CD8-positive, alpha-beta memory T cell (primary cell): ENCODE data around the gene EMID1. TPM values are rescaled to one million over a fixed set of nuclear protein-coding genes. Genes with fewer than 3 reads are reported as not detected.

Experiments
- CTCF ChIA-PET: fragments of 350-600 bp; sonication (Branson Sonifier 250); formaldehyde crosslinking; loops from one replicate; lab custom pipeline; 2021; ENCODE audit warnings: antibody characterized with exemption; lab: Charles Lee
- POLR2A ChIA-PET: fragments of 350-600 bp; sonication (Branson Sonifier 250); formaldehyde crosslinking; loops from one replicate; lab custom pipeline; 2021; ENCODE audit warnings: antibody characterized with exemption; lab: Charles Lee
- DNase-seq, 5 donors: peaks; one replicate each; pipeline versions ENCODE4 v3.0.0 to v3.0.0-alpha.2; 2020 to 2022; ENCODE audit warnings: mixed read lengths in 1 of 5
- H3K27ac ChIP-seq: one replicate; pipeline ENCODE4 v1.7.0; 2013; ENCODE audit warnings: low read depth, mild to moderate bottlenecking, low read length, moderate library complexity
- H3K27me3 ChIP-seq: 2 replicates; pipeline ENCODE4 v1.7.0; 2013; ENCODE audit warnings: low read length, mild to moderate bottlenecking; ENCODE audit not compliant: insufficient read depth, poor library complexity, severe bottlenecking
- H3K36me3 ChIP-seq: 2 replicates; pipeline ENCODE4 v1.7.0; 2013; ENCODE audit warnings: mild to moderate bottlenecking, low read length, moderate library complexity; ENCODE audit not compliant: insufficient read depth
- H3K4me1 ChIP-seq: 2 replicates; pipeline ENCODE4 v1.7.0; 2013; ENCODE audit warnings: mild to moderate bottlenecking, low read length, moderate library complexity; ENCODE audit not compliant: insufficient read depth
- H3K4me3 ChIP-seq: 2 replicates; pipeline ENCODE4 v1.7.0; 2013; ENCODE audit warnings: mild to moderate bottlenecking, low read length
- H3K9me3 ChIP-seq: 2 replicates; pipeline ENCODE4 v1.7.0; 2013; ENCODE audit warnings: mild to moderate bottlenecking, low read length
- H3K27ac Mint-ChIP-seq, 8 donors: one replicate each; pipeline ENCODE4 v1.8.0; 2020 to 2021; ENCODE audit warnings: mixed read lengths in 8 of 8, mild to moderate bottlenecking in 6 of 8, inconsistent platforms in 3 of 8, moderate library complexity in 3 of 8
- H3K27me3 Mint-ChIP-seq, 2 donors: one replicate each; pipeline ENCODE4 v1.8.0; 2020 to 2021; ENCODE audit warnings: mixed read lengths in 2 of 2, mild to moderate bottlenecking in 1 of 2, moderate library complexity in 1 of 2
- H3K36me3 Mint-ChIP-seq, 3 donors: one replicate each; pipeline ENCODE4 v1.8.0; 2020 to 2021; ENCODE audit warnings: mixed read lengths in 3 of 3, inconsistent platforms in 1 of 3, mild to moderate bottlenecking in 1 of 3
- H3K4me1 Mint-ChIP-seq, 3 donors: one replicate each; pipeline ENCODE4 v1.8.0; 2020 to 2021; ENCODE audit warnings: mixed read lengths in 3 of 3, inconsistent platforms in 1 of 3, mild to moderate bottlenecking in 1 of 3
- H3K4me3 Mint-ChIP-seq, 7 donors: one replicate each; pipeline ENCODE4 v1.8.0; 2020 to 2021; ENCODE audit warnings: mixed read lengths in 7 of 7, mild to moderate bottlenecking in 6 of 7, moderate library complexity in 4 of 7, inconsistent platforms in 2 of 7
- H3K9me3 Mint-ChIP-seq, 5 donors: one replicate each; pipeline ENCODE4 v1.8.0; 2020 to 2022; ENCODE audit warnings: mixed read lengths in 5 of 5, mild to moderate bottlenecking in 3 of 5, moderate library complexity in 2 of 5, inconsistent platforms in 1 of 5
- polyA plus RNA-seq: library from polyadenylated mRNA; unstranded; fragments of 300-500 nt; fragmentation: Illumina TruSeq; gene quantifications from one replicate; pipeline ENCODE4 v1.2.3, GENCODE V29; 2021
- total RNA-seq, 2 experiments: library from RNA; stranded (reverse); gene quantifications; one replicate each; pipeline ENCODE4 v1.2.3, GENCODE V29; 2021

The EMID1 gene
- not detected for total RNA-seq
- polyA plus RNA-seq: 0.31 TPM

GRCh38 chr22:29205594-29206371 is at the start of gene EMID1:
EMID1 (plus strand) TSS chr22:29205896; CDS start chr22:29206039, 143 bp downstream.
- H3K9me3 ChIP-seq: no peaks in the 10 kb centered on the region
- peak within 1 kb of the TSS; percentile 43 for H3K27ac ChIP-seq
- Mint-ChIP-seq H3K9me3 (no peaks in the 10 kb centered on the region), H3K4me3 (peak within 1 kb of the TSS; percentile 61 to 86 (median 69)), H3K36me3 (no peaks in the 10 kb centered on the region), H3K4me1 (peaks cover 18 to 44% (median 30%) of the 10 kb centered on the region in 3 donors), H3K27me3 (peaks cover 11 to 19% of the 10 kb centered on the region in 2 donors), H3K27ac (peak within 1 kb of the TSS in 4 of 8 donors; percentile 17 to 85 (median 38))
- no peak within 1 kb of the TSS for H3K4me3 ChIP-seq
- H3K27me3 ChIP-seq: no peaks in the 10 kb centered on the region
- ChIA-PET POLR2A (interaction anchor here (0.5 kb wide), 1 partner anchor 10 kb away, joined by 3 read pairs; no protein-coding TSS in a partner anchor), CTCF (no interaction called here)
- H3K4me1 ChIP-seq: peaks cover 17% of the 10 kb centered on the region
- peak in 1 of 5 donors; percentile 20 for DNase-seq
- H3K36me3 ChIP-seq: no peaks in the 10 kb centered on the region

GRCh38 chr22:29155966-29156365 is 49.7 kb upstream of the EMID1 start:
- Histone ChIP-seq H3K4me1 (peaks cover 8% of the 10 kb centered on the region), H3K4me3 (no peak overlapping the region), H3K27me3 (no peaks in the 10 kb centered on the region), H3K27ac (no peak overlapping the region), H3K36me3 (no peaks in the 10 kb centered on the region), H3K9me3 (no peaks in the 10 kb centered on the region)
- POLR2A ChIA-PET: no interaction called here
- H3K27me3 Mint-ChIP-seq: peaks cover 18 to 65% of the 10 kb centered on the region in 2 donors
- no peak for DNase-seq
- CTCF ChIA-PET: no interaction called here
- peaks cover 5 to 8% (median 8%) of the 10 kb centered on the region in 3 donors for H3K4me1 Mint-ChIP-seq
- no peaks in the 10 kb centered on the region for H3K36me3 Mint-ChIP-seq
- no peaks in the 10 kb centered on the region for H3K9me3 Mint-ChIP-seq
- no peak overlapping the region for H3K27ac Mint-ChIP-seq
- no peak overlapping the region for H3K4me3 Mint-ChIP-seq

GRCh38 chr22:29156507-29156906 is 49.2 kb upstream of the EMID1 start:
- no peak overlapping the region for H3K4me3 Mint-ChIP-seq
- no peaks in the 10 kb centered on the region for H3K9me3 Mint-ChIP-seq
- H3K9me3 ChIP-seq: no peaks in the 10 kb centered on the region
- CTCF ChIA-PET: no interaction called here
- H3K27me3 Mint-ChIP-seq: peaks cover 18 to 63% of the 10 kb centered on the region in 2 donors
- POLR2A ChIA-PET: no interaction called here
- DNase-seq: no peak
- no peaks in the 10 kb centered on the region for H3K36me3 Mint-ChIP-seq
- H3K27me3 ChIP-seq: no peaks in the 10 kb centered on the region
- no peak overlapping the region for H3K27ac Mint-ChIP-seq
- peaks cover 5 to 8% (median 8%) of the 10 kb centered on the region in 3 donors for H3K4me1 Mint-ChIP-seq
- H3K27ac ChIP-seq: no peak overlapping the region
- H3K4me1 ChIP-seq: peaks cover 8% of the 10 kb centered on the region
- H3K4me3 ChIP-seq: no peak overlapping the region
- no peaks in the 10 kb centered on the region for H3K36me3 ChIP-seq

DNA sequence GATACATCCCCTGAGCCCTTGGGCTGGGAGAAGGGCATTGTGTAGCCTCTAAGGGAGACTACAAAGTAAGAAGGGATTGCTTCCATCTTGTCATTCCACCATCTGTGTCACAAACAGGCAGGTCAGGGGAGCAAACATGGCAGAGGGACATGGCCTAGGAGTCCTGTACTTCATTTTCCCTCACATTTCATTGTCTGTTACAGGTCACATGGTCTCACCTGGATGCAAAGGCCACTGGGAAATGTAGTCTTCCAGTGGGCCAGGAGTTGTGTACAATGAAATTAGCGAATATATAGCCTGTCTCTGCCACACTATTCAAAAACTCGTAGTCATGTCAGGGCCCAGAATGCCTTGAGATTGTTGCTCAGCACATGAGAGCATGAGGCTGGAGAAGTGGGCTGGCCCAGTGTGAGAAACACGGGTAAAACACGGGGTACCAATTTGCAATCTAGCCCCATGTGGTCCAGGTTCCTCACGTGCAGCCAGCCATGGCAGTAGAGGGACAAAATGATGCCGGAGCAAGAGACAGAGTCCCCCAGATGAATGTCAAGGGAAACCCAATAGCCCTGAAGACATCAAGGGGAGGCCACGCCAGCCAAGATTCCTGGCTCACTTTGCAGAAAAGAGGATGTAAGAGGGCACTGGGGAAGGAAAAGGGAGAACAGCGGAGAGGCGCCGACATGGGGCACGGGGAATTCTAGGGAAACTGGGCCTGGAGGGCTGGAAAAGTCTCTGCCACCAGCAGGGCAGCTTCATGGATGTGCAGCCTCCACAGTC is 47.7 kb upstream of the EMID1 start:
- H3K27ac Mint-ChIP-seq: no peak overlapping the region
- H3K4me1 Mint-ChIP-seq: peaks cover 5 to 8% (median 8%) of the 10 kb centered on the region in 3 donors
- H3K27me3 ChIP-seq: no peaks in the 10 kb centered on the region
- H3K9me3 Mint-ChIP-seq: no peaks in the 10 kb centered on the region
- H3K4me1 ChIP-seq: peaks cover 8% of the 10 kb centered on the region
- peaks cover 18 to 54% of the 10 kb centered on the region in 2 donors for H3K27me3 Mint-ChIP-seq
- ChIA-PET CTCF (no interaction called here), POLR2A (no interaction called here)
- H3K4me3 Mint-ChIP-seq: no peak overlapping the region
- no peak overlapping the region for H3K27ac ChIP-seq
- H3K9me3 ChIP-seq: no peaks in the 10 kb centered on the region
- no peak for DNase-seq
- H3K36me3 ChIP-seq: no peaks in the 10 kb centered on the region
- no peak overlapping the region for H3K4me3 ChIP-seq
- H3K36me3 Mint-ChIP-seq: no peaks in the 10 kb centered on the region

DNA sequence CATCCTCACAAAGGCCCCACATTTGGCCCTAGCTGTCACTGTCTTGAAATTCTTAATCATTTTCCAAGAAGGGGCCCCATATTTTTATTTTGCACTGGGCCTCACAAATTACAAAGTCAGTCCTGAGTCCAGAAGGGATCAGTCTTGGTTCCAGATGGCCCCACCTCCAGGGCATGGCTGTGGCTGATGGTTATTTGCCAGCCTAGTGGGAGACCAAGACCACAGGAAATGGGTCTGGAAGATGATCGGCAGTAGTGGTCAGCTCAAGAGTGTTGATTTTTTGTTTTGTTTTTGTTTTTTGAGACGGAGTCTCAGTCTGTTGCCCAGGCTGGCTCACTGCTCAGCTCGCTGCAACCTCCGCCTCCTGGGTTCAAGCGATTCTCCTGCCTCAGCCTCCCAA is 47.1 kb upstream of the EMID1 start:
- peaks cover 5 to 8% (median 8%) of the 10 kb centered on the region in 3 donors for H3K4me1 Mint-ChIP-seq
- H3K36me3 ChIP-seq: no peaks in the 10 kb centered on the region
- no peaks in the 10 kb centered on the region for H3K27me3 ChIP-seq
- no peak overlapping the region for H3K4me3 ChIP-seq
- ChIA-PET POLR2A (no interaction called here), CTCF (no interaction called here)
- peak overlapping the region in 1 of 7 donors; percentile 66 for H3K4me3 Mint-ChIP-seq
- H3K27me3 Mint-ChIP-seq: peaks cover 15 to 50% of the 10 kb centered on the region in 2 donors
- H3K4me1 ChIP-seq: peaks cover 8% of the 10 kb centered on the region
- no peaks in the 10 kb centered on the region for H3K9me3 ChIP-seq
- H3K27ac Mint-ChIP-seq: no peak overlapping the region
- no peaks in the 10 kb centered on the region for H3K36me3 Mint-ChIP-seq
- H3K9me3 Mint-ChIP-seq: no peaks in the 10 kb centered on the region
- no peak for DNase-seq
- H3K27ac ChIP-seq: no peak overlapping the region

DNA sequence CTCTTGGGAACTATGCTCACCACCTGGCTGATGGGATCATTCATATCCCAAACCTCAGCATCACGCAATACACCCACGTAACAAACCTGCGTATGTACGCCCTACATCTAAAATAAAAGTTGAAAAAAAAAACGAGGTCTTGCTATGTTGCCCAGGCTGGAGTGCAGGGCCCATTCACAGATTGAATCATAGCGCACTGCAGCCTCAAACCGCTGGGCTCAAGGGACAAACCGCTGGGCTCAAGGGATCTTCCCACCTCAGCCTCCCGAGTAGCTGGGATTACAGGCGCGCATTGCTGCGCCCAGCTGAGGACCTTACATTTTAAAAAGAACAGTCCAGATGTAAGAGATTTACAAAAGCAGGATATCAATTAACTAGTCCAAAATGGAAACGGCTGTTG is 41.9 kb upstream of the EMID1 start:
- CTCF ChIA-PET: no interaction called here
- Histone ChIP-seq H3K27me3 (no peaks in the 10 kb centered on the region), H3K4me1 (peaks cover 11% of the 10 kb centered on the region), H3K27ac (no peak overlapping the region), H3K4me3 (no peak overlapping the region), H3K36me3 (no peaks in the 10 kb centered on the region), H3K9me3 (no peaks in the 10 kb centered on the region)
- Mint-ChIP-seq H3K4me3 (no peak overlapping the region), H3K4me1 (peaks cover 15 to 22% (median 21%) of the 10 kb centered on the region in 3 donors), H3K27me3 (peaks cover 7 to 22% of the 10 kb centered on the region in 2 donors), H3K9me3 (no peaks in the 10 kb centered on the region), H3K36me3 (no peaks in the 10 kb centered on the region), H3K27ac (no peak overlapping the region)
- no peak for DNase-seq
- POLR2A ChIA-PET: no interaction called here

- H3K4me1 ChIP-seq: peaks cover 11% of the 10 kb centered on the region
- H3K27me3 ChIP-seq: no peaks in the 10 kb centered on the region
- H3K4me3 ChIP-seq: no peak overlapping the region
- ChIA-PET CTCF (no interaction called here), POLR2A (no interaction called here)
- H3K9me3 ChIP-seq: no peaks in the 10 kb centered on the region
- H3K27ac ChIP-seq: no peak overlapping the region
- no peak for DNase-seq
- no peaks in the 10 kb centered on the region for H3K36me3 Mint-ChIP-seq
- no peaks in the 10 kb centered on the region for H3K36me3 ChIP-seq
- no peak overlapping the region for H3K4me3 Mint-ChIP-seq
- H3K4me1 Mint-ChIP-seq: peaks cover 15 to 22% (median 21%) of the 10 kb centered on the region in 3 donors
- H3K9me3 Mint-ChIP-seq: no peaks in the 10 kb centered on the region
- H3K27ac Mint-ChIP-seq: no peak overlapping the region
- H3K27me3 Mint-ChIP-seq: peaks cover 10 to 14% of the 10 kb centered on the region in 2 donors
These were observed 40.2 kb upstream of the EMID1 start for GRCh38 chr22:29165321-29166060.
